SK-N-SH (cell line): Measurements from ENCODE around the gene FEM1B. TPM values are rescaled to one million over a fixed set of nuclear protein-coding genes. Genes with fewer than 3 reads are reported as not detected.

Source experiments
- CTCF ChIA-PET: fragments of 300-600, 350-600 bp; formaldehyde crosslinking; extraction: SDS; loops from one replicate; lab custom pipeline; 2021; lab: Yijun Ruan, JAX
- POLR2A ChIA-PET: fragments of 350-600 bp; sonication (Branson Sonifier 250); formaldehyde crosslinking; extraction: SDS; loops from one replicate; lab custom pipeline; 2020; ENCODE audit warnings: antibody characterized with exemption, inconsistent platforms; lab: Yijun Ruan, JAX
- DNase-seq: peaks from one replicate; pipeline ENCODE4 v3.0.0; 2012
- H2AFZ ChIP-seq: fragments of 200-600 bp; sonication (generic); 2 replicates; pipeline ENCODE4 v1.8.1; 2016; ENCODE audit warnings: antibody characterized with exemption, mild to moderate bottlenecking, low read depth
- H3F3A ChIP-seq: fragments of 200-600 bp; sonication (generic); replicated peaks from 2 replicates; pipeline ENCODE3; 2016; ENCODE audit warnings: antibody characterized with exemption, mild to moderate bottlenecking; ENCODE audit not compliant: insufficient read depth
- H3K27ac ChIP-seq, 2 experiments: fragments of 200-500 bp in 1 of 2; fragments of 200-600 bp in 1 of 2; sonication (Bioruptor generic) in 1 of 2; sonication (generic), shearing (Covaris generic) in 1 of 2; 2 replicates each; pipeline versions ENCODE4 v1.5.1 to v1.6.1; 2014 to 2016; ENCODE audit warnings: low read depth in 2 of 2, inconsistent platforms in 1 of 2, low read length in 1 of 2, mild to moderate bottlenecking in 1 of 2, mixed read lengths in 1 of 2
- H3K27me3 ChIP-seq: fragments of 200-600 bp; sonication (generic), shearing (Covaris generic); 2 replicates; pipeline ENCODE4 v1.6.1; 2016; ENCODE audit warnings: mixed run types; ENCODE audit not compliant: insufficient read depth
- H3K36me3 ChIP-seq, 2 experiments: fragments of 200-500 bp in 1 of 2; fragments of 200-600 bp in 1 of 2; sonication (Bioruptor generic) in 1 of 2; sonication (generic) in 1 of 2; replicated peaks in 1 of 2; 2 replicates each; pipeline versions ENCODE3 to v1.5.1; 2014 to 2016; ENCODE audit warnings: low read length in 1 of 2, mild to moderate bottlenecking in 1 of 2; ENCODE audit not compliant: insufficient read depth in 2 of 2, control insufficient read depth in 1 of 2
- H3K4me1 ChIP-seq, 2 experiments: fragments of 200-500 bp in 1 of 2; fragments of 200-600 bp in 1 of 2; sonication (Bioruptor generic) in 1 of 2; sonication (generic), shearing (Covaris generic) in 1 of 2; 2 replicates each; pipeline versions ENCODE4 v1.5.1 to v1.6.1; 2014 to 2016; ENCODE audit warnings: low read depth in 1 of 2, low read length in 1 of 2, mixed run types in 1 of 2; ENCODE audit not compliant: insufficient read depth in 2 of 2, control insufficient read depth in 1 of 2
- H3K4me2 ChIP-seq: fragments of 200-600 bp; sonication (generic), shearing (Covaris generic); 2 replicates; pipeline ENCODE4 v1.6.1; 2017; ENCODE audit warnings: mixed run types
- H3K4me3 ChIP-seq, 2 experiments: fragments of 200-500 bp in 1 of 2; fragments of 200-600 bp in 1 of 2; sonication (Bioruptor generic) in 1 of 2; sonication (generic), shearing (Covaris generic) in 1 of 2; 2 replicates each; pipeline versions ENCODE4 v1.5.1 to v1.8.1; 2014 to 2016; ENCODE audit warnings: low read depth in 2 of 2, inconsistent platforms in 1 of 2, low read length in 1 of 2, mild to moderate bottlenecking in 1 of 2, mixed read lengths in 1 of 2, moderate library complexity in 1 of 2
- H3K79me2 ChIP-seq: fragments of 200-600 bp; sonication (generic); 2 replicates; pipeline ENCODE4 v1.8.1; 2017; ENCODE audit warnings: mild to moderate bottlenecking; ENCODE audit not compliant: insufficient read depth
- H3K9ac ChIP-seq: fragments of 200-600 bp; sonication (generic); 2 replicates; pipeline ENCODE4 v1.6.1; 2017; ENCODE audit warnings: mixed run types
- H3K9me2 ChIP-seq: fragments of 200-600 bp; sonication (generic); 2 replicates; pipeline ENCODE4 v1.6.1; 2017; ENCODE audit warnings: mixed run types
- H3K9me3 ChIP-seq: fragments of 200-600 bp; sonication (generic); 2 replicates; pipeline ENCODE4 v1.6.1; 2017; ENCODE audit warnings: mixed run types, mild to moderate bottlenecking, moderate library complexity
- H4K20me1 ChIP-seq: fragments of 200-600 bp; sonication (generic); 2 replicates; pipeline ENCODE4 v1.6.1; 2017; ENCODE audit warnings: mild to moderate bottlenecking, mixed run types; ENCODE audit not compliant: insufficient read depth
- CTCF ChIP-seq: fragments of 200-600 bp; sonication (generic); IDR thresholded peaks from 2 replicates; pipeline ENCODE4 v1.6.1; 2017; ENCODE audit warnings: antibody characterized with exemption, mild to moderate bottlenecking, moderate library complexity
- EP300 ChIP-seq, 2 experiments: IDR thresholded peaks; 2 replicates each; pipeline versions ENCODE4 v1.4.0 to v1.6.1; 2012; ENCODE audit warnings: borderline replicate concordance in 1 of 2, low read depth in 1 of 2, low read length in 1 of 2
- FOSL2 ChIP-seq: IDR thresholded peaks from 2 replicates; pipeline ENCODE4 v1.4.0; 2012; ENCODE audit warnings: low read depth, mild to moderate bottlenecking, moderate library complexity, borderline replicate concordance
- FOXM1 ChIP-seq: IDR thresholded peaks from 2 replicates; pipeline ENCODE4 v1.4.0; 2012; ENCODE audit warnings: low read depth, mild to moderate bottlenecking
- GATA2 ChIP-seq: sonication (generic); formaldehyde crosslinking; IDR thresholded peaks from 2 replicates; pipeline ENCODE4 v1.5.0; 2020; ENCODE audit warnings: mild to moderate bottlenecking, missing genetic modification reagents
- JUND ChIP-seq: IDR thresholded peaks from 2 replicates; pipeline ENCODE4 v1.4.0; 2012
- NFIC ChIP-seq: IDR thresholded peaks from 2 replicates; pipeline ENCODE4 v1.4.0; 2012; ENCODE audit warnings: borderline replicate concordance
- NRF1 ChIP-seq: IDR thresholded peaks from 2 replicates; pipeline ENCODE4 v1.6.1; 2012; ENCODE audit warnings: low read depth, mild to moderate bottlenecking, low read length
- RCOR1 ChIP-seq: fragments of 150-350 bp; IDR thresholded peaks from 2 replicates; pipeline ENCODE4 v1.6.1; 2017; ENCODE audit warnings: antibody characterized with exemption, low read length
- RFX5 ChIP-seq: IDR thresholded peaks from 2 replicates; pipeline ENCODE4 v1.6.1; 2012; ENCODE audit warnings: mild to moderate bottlenecking, improper control_type of control experiment, low read length
- SIN3A ChIP-seq: IDR thresholded peaks from 2 replicates; pipeline ENCODE4 v1.6.1; 2012; ENCODE audit warnings: low read depth, mild to moderate bottlenecking, low read length, moderate library complexity, borderline replicate concordance
- TCF12 ChIP-seq: IDR thresholded peaks from 2 replicates; pipeline ENCODE4 v1.4.0; 2012
- TEAD4 ChIP-seq: IDR thresholded peaks from 2 replicates; pipeline ENCODE4 v1.4.0; 2012; ENCODE audit warnings: mild to moderate bottlenecking, borderline replicate concordance; ENCODE audit not compliant: insufficient read depth
- WGBS: methylation state at CpG from one replicate; pipeline ENCODE4 v1.1.6; 2017; ENCODE audit warnings: low lambda C conversion rate; 5-methylcytosine and 5-hydroxymethylcytosine counted together
- polyA plus RNA-seq, 3 experiments: library from polyadenylated mRNA; depleted of rRNA; stranded (reverse); fragments of >200 nt; gene quantifications; 2 replicates each; pipeline ENCODE4 v1.2.3, GENCODE V29; 2012
- TF ChIP-seq, protein P1 (sequence below): IDR thresholded peaks from 2 replicates; pipeline ENCODE4 v1.4.0; 2012; ENCODE audit warnings: low read depth
- TF ChIP-seq, protein P2 (sequence below): IDR thresholded peaks from 2 replicates; pipeline ENCODE4 v1.6.1; 2012; ENCODE audit warnings: mild to moderate bottlenecking, low read depth, low read length, moderate library complexity
- TF ChIP-seq, protein P3 (sequence below): IDR thresholded peaks from 2 replicates; pipeline ENCODE4 v1.4.0; 2012; ENCODE audit warnings: low read depth, borderline replicate concordance
- TF ChIP-seq, protein P4 (sequence below): IDR thresholded peaks from 2 replicates; pipeline ENCODE4; 2012
- TF ChIP-seq, protein P5 (sequence below): fragments of 150-350 bp; IDR thresholded peaks from 2 replicates; pipeline ENCODE4 v1.6.1; 2016; ENCODE audit warnings: mild to moderate bottlenecking, low read depth, low read length
- TF ChIP-seq, protein P6 (sequence below): fragments of 150-350 bp; IDR thresholded peaks from 2 replicates; pipeline ENCODE4 v1.6.1; 2017; ENCODE audit warnings: antibody characterized with exemption, low read length, low read depth, borderline replicate concordance

Gene FEM1B
- polyA plus RNA-seq, 1 of the 3 experiments (the other 2 are of a cell fraction): 14.0 TPM

GRCh38 chr15:68330901-68331300 lies 53.4 kb downstream of the FEM1B start:
- ChIA-PET POLR2A (no interaction called here), CTCF (interaction anchor here (1.0 to 2.7 kb wide), 4 partner anchors 12 to 25 kb away, joined by 3 to 10 read pairs (median 3); no protein-coding TSS in a partner anchor)
- 84% methylated on average over 10 of the region's 10 CpGs for WGBS
- H3K4me3 ChIP-seq: no peak overlapping the region
- DNase-seq: no peak
- H3K79me2 ChIP-seq: no peaks in the 10 kb centered on the region
- no peaks in the 10 kb centered on the region for H3K9me2 ChIP-seq
- H2AFZ ChIP-seq: no peak overlapping the region
- no peaks in the 10 kb centered on the region for H3K27me3 ChIP-seq
- no peak overlapping the region for H3K9ac ChIP-seq
- H3K27ac ChIP-seq: no peak overlapping the region
- H3K4me1 ChIP-seq: peaks cover 14% of the 10 kb centered on the region in 2 experiments; a peak in 3 of 4 replicates
- TF ChIP-seq TCF12 (no peak), SIN3A (no peak), FOSL2 (no peak), EP300 (IDR thresholded peaks at IDR 0.05; ENCODE audit: borderline replicate concordance in 1 of 2, low read depth in 1 of 2, low read length in 1 of 2) (no peak), RFX5 (no peak), FOXM1 (no peak), GATA2 (CRISPR knock-in tag) (no peak), TEAD4 (no peak), JUND (no peak), RCOR1 (no peak), NRF1 (no peak), NFIC (no peak), CTCF (no peak)
- TF ChIP-seq, protein P1, sequence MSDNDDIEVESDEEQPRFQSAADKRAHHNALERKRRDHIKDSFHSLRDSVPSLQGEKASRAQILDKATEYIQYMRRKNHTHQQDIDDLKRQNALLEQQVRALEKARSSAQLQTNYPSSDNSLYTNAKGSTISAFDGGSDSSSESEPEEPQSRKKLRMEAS: no peak
- TF ChIP-seq, protein P2, sequence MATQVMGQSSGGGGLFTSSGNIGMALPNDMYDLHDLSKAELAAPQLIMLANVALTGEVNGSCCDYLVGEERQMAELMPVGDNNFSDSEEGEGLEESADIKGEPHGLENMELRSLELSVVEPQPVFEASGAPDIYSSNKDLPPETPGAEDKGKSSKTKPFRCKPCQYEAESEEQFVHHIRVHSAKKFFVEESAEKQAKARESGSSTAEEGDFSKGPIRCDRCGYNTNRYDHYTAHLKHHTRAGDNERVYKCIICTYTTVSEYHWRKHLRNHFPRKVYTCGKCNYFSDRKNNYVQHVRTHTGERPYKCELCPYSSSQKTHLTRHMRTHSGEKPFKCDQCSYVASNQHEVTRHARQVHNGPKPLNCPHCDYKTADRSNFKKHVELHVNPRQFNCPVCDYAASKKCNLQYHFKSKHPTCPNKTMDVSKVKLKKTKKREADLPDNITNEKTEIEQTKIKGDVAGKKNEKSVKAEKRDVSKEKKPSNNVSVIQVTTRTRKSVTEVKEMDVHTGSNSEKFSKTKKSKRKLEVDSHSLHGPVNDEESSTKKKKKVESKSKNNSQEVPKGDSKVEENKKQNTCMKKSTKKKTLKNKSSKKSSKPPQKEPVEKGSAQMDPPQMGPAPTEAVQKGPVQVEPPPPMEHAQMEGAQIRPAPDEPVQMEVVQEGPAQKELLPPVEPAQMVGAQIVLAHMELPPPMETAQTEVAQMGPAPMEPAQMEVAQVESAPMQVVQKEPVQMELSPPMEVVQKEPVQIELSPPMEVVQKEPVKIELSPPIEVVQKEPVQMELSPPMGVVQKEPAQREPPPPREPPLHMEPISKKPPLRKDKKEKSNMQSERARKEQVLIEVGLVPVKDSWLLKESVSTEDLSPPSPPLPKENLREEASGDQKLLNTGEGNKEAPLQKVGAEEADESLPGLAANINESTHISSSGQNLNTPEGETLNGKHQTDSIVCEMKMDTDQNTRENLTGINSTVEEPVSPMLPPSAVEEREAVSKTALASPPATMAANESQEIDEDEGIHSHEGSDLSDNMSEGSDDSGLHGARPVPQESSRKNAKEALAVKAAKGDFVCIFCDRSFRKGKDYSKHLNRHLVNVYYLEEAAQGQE: no peak
- TF ChIP-seq, protein P3, sequence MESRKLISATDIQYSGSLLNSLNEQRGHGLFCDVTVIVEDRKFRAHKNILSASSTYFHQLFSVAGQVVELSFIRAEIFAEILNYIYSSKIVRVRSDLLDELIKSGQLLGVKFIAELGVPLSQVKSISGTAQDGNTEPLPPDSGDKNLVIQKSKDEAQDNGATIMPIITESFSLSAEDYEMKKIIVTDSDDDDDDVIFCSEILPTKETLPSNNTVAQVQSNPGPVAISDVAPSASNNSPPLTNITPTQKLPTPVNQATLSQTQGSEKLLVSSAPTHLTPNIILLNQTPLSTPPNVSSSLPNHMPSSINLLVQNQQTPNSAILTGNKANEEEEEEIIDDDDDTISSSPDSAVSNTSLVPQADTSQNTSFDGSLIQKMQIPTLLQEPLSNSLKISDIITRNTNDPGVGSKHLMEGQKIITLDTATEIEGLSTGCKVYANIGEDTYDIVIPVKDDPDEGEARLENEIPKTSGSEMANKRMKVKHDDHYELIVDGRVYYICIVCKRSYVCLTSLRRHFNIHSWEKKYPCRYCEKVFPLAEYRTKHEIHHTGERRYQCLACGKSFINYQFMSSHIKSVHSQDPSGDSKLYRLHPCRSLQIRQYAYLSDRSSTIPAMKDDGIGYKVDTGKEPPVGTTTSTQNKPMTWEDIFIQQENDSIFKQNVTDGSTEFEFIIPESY: no peak
- TF ChIP-seq, protein P4, sequence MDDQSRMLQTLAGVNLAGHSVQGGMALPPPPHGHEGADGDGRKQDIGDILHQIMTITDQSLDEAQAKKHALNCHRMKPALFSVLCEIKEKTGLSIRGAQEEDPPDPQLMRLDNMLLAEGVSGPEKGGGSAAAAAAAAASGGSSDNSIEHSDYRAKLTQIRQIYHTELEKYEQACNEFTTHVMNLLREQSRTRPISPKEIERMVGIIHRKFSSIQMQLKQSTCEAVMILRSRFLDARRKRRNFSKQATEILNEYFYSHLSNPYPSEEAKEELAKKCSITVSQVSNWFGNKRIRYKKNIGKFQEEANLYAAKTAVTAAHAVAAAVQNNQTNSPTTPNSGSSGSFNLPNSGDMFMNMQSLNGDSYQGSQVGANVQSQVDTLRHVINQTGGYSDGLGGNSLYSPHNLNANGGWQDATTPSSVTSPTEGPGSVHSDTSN: no peak
- TF ChIP-seq, protein P5, sequence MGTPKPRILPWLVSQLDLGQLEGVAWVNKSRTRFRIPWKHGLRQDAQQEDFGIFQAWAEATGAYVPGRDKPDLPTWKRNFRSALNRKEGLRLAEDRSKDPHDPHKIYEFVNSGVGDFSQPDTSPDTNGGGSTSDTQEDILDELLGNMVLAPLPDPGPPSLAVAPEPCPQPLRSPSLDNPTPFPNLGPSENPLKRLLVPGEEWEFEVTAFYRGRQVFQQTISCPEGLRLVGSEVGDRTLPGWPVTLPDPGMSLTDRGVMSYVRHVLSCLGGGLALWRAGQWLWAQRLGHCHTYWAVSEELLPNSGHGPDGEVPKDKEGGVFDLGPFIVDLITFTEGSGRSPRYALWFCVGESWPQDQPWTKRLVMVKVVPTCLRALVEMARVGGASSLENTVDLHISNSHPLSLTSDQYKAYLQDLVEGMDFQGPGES: no peak
- TF ChIP-seq, protein P6, sequence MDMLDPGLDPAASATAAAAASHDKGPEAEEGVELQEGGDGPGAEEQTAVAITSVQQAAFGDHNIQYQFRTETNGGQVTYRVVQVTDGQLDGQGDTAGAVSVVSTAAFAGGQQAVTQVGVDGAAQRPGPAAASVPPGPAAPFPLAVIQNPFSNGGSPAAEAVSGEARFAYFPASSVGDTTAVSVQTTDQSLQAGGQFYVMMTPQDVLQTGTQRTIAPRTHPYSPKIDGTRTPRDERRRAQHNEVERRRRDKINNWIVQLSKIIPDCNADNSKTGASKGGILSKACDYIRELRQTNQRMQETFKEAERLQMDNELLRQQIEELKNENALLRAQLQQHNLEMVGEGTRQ: no peak
- no peaks in the 10 kb centered on the region for H4K20me1 ChIP-seq
- H3K36me3 ChIP-seq: no peaks in the 10 kb centered on the region
- H3K4me2 ChIP-seq: no peak overlapping the region
- H3K9me3 ChIP-seq: no peaks in the 10 kb centered on the region
- no peaks in the 10 kb centered on the region for H3F3A ChIP-seq
